ENCODE data around the gene FHIT.

FHIT gene

GRCh38 chr3:60932643-60933042 lies 318.6 kb downstream of the FHIT start:
- TF ChIP-seq, protein P1, sequence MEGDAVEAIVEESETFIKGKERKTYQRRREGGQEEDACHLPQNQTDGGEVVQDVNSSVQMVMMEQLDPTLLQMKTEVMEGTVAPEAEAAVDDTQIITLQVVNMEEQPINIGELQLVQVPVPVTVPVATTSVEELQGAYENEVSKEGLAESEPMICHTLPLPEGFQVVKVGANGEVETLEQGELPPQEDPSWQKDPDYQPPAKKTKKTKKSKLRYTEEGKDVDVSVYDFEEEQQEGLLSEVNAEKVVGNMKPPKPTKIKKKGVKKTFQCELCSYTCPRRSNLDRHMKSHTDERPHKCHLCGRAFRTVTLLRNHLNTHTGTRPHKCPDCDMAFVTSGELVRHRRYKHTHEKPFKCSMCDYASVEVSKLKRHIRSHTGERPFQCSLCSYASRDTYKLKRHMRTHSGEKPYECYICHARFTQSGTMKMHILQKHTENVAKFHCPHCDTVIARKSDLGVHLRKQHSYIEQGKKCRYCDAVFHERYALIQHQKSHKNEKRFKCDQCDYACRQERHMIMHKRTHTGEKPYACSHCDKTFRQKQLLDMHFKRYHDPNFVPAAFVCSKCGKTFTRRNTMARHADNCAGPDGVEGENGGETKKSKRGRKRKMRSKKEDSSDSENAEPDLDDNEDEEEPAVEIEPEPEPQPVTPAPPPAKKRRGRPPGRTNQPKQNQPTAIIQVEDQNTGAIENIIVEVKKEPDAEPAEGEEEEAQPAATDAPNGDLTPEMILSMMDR (IDR thresholded peaks at IDR 0.05; ENCODE audit: borderline replicate concordance, insufficient read depth, low read depth, low read length): no peak
- no peak overlapping the region for H3K4me3 ChIP-seq (ENCODE audit: low read depth, low read length)

GRCh38 chr3:60932170-60932569 lies 319.1 kb downstream of the FHIT start:
- H3K4me3 ChIP-seq (ENCODE audit: low read depth, low read length): no peak overlapping the region
- TF ChIP-seq, protein P1 (IDR thresholded peaks at IDR 0.05; ENCODE audit: borderline replicate concordance, insufficient read depth, low read depth, low read length): no peak

DNA sequence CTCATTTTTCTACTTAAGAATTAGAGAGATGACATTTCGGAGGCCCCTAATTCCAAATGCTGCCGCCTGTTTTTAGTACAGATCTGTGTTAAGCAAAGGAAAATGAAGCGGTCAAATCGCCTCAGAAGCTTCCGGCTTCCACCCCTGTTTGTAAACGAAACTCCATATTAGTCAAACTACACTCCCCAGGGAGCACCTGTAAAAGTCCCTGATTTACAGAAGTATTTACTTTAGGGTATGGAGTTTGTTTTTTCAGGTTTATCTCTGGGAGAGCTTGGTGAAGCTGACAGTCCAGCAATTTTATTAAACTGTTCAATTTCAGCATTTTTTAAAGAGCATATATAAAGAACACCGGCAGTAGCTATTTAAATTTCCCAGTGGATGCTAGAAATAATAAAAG lies 319.8 kb downstream of the FHIT start:
- TF ChIP-seq, protein P1 (IDR thresholded peaks at IDR 0.05; ENCODE audit: borderline replicate concordance, insufficient read depth, low read depth, low read length): no peak
- no peak overlapping the region for H3K4me3 ChIP-seq (ENCODE audit: low read depth, low read length)

- TF ChIP-seq, protein P1 (IDR thresholded peaks at IDR 0.05; ENCODE audit: borderline replicate concordance, insufficient read depth, low read depth, low read length): no peak
- no peak overlapping the region for H3K4me3 ChIP-seq (ENCODE audit: low read depth, low read length)
These were observed 330.7 kb downstream of the FHIT start for GRCh38 chr3:60920519-60920918.

GRCh38 chr3:60919296-60919695 lies 332.0 kb downstream of the FHIT start:
- no peak overlapping the region for H3K4me3 ChIP-seq (ENCODE audit: low read depth, low read length)
- TF ChIP-seq, protein P1 (IDR thresholded peaks at IDR 0.05; ENCODE audit: borderline replicate concordance, insufficient read depth, low read depth, low read length): no peak

DNA sequence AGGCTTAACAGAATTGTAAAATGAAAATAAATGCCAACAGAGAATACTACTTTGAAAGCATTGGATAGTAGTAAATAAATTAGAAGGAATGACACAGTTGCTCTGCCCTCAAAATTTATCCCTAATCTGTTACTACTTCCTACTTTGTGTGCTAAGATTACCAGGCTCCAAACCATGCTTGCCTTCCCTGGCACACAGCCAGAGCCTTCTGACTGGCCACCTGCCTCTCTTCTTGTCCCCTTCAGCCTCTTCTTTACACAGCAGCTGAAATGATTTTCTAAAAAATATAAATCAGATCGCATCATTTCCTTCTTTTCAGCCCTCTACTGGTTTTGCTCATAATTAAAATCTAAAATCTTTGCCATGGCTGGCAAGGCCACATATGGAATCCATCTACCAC lies 334.1 kb downstream of the FHIT start:
- no peak overlapping the region for H3K4me3 ChIP-seq (ENCODE audit: low read depth, low read length)
- TF ChIP-seq, protein P1 (IDR thresholded peaks at IDR 0.05; ENCODE audit: borderline replicate concordance, insufficient read depth, low read depth, low read length): no peak

DNA sequence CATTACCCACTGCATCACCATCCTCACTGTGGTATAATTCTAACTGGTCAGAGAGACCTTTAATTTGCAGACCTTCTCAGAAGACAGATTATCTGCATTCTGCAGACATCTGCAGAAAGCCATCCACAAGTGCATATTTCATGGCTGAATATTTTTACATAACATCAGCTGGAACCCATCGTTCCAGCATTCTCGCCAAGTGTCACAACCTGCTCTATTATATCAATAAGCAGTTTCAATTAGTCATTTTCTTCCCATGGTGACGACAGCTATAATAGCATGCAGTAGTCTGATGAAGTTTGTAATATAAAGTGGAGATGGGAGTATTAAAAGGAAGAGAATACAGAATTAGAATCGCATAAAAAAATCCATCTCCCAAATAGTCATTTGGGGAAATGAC lies 334.7 kb downstream of the FHIT start:
- TF ChIP-seq, protein P1 (IDR thresholded peaks at IDR 0.05; ENCODE audit: borderline replicate concordance, insufficient read depth, low read depth, low read length): no peak
- H3K4me3 ChIP-seq (ENCODE audit: low read depth, low read length): no peak overlapping the region
